Activated naive CD4-positive, alpha-beta T cell treated with anti-CD3 and anti-CD28 coated beads, Interleukin-2, amount 10 ng/mL, durations not matched to agents 7 days and 5 days (primary cell): ENCODE data around the gene ARL9.
"Not testable (repeated sequence)": the region's sequence is repeated elsewhere in the genome, so short reads cannot be mapped to it uniquely, and the experiment has no call there.

Source experiments
- CTCF ChIA-PET: fragments of 350-600 bp; sonication (Branson Sonifier 250); formaldehyde crosslinking; loops from one replicate; lab custom pipeline; 2021; ENCODE audit warnings: antibody characterized with exemption; lab: Charles Lee
- DNase-seq: peaks from one replicate; pipeline ENCODE4 v3.0.0-alpha.2; 2020
- H3K27ac Mint-ChIP-seq: one replicate; pipeline ENCODE4 v1.8.0; 2021; ENCODE audit warnings: mild to moderate bottlenecking, moderate library complexity, mixed read lengths
- H3K27me3 Mint-ChIP-seq: one replicate; pipeline ENCODE4 v1.8.0; 2021; ENCODE audit warnings: mild to moderate bottlenecking, mixed read lengths
- H3K36me3 Mint-ChIP-seq: one replicate; pipeline ENCODE4 v1.8.0; 2021; ENCODE audit warnings: mixed read lengths
- H3K4me1 Mint-ChIP-seq: one replicate; pipeline ENCODE4 v1.8.0; 2021; ENCODE audit warnings: mixed read lengths
- H3K4me3 Mint-ChIP-seq: one replicate; pipeline ENCODE4 v1.8.0; 2021; ENCODE audit warnings: mild to moderate bottlenecking, moderate library complexity, mixed read lengths
- H3K9me3 Mint-ChIP-seq: one replicate; pipeline ENCODE4 v1.8.0; 2021; ENCODE audit warnings: mixed read lengths

The ARL9 gene

GRCh38 chr4:56505269-56506130, at the start of gene ARL9:
ARL9 (plus strand) TSS chr4:56505791; CDS start chr4:56505863, 72 bp downstream.
- H3K4me3 Mint-ChIP-seq = peak within 1 kb of the TSS; percentile 70
- peaks cover 23% of the 10 kb centered on the region for H3K27me3 Mint-ChIP-seq
- H3K4me1 Mint-ChIP-seq = peaks cover 22% of the 10 kb centered on the region
- CTCF ChIA-PET = no interaction called here
- H3K9me3 Mint-ChIP-seq = no peaks in the 10 kb centered on the region
- peak within 1 kb of the TSS; percentile 37 for H3K27ac Mint-ChIP-seq
- peak; percentile 76 for DNase-seq
- H3K36me3 Mint-ChIP-seq = peaks cover 25% of the 10 kb centered on the region

GRCh38 chr4:56460085-56460484, 45.5 kb upstream of the ARL9 start:
- no peak for DNase-seq
- H3K9me3 Mint-ChIP-seq = no peaks in the 10 kb centered on the region
- H3K27me3 Mint-ChIP-seq = no peaks in the 10 kb centered on the region
- H3K36me3 Mint-ChIP-seq = peaks cover 48% of the 10 kb centered on the region
- CTCF ChIA-PET = interaction anchor here (1.4 kb wide), 1 partner anchor 20 kb away, joined by 3 read pairs; no protein-coding TSS in a partner anchor
- H3K4me3 Mint-ChIP-seq = no peak overlapping the region
- peak overlapping the region; percentile 58 for H3K27ac Mint-ChIP-seq
- peaks cover 11% of the 10 kb centered on the region for H3K4me1 Mint-ChIP-seq

- Mint-ChIP-seq H3K4me3 (no peak overlapping the region), H3K27ac (no peak overlapping the region), H3K4me1 (peaks cover 29% of the 10 kb centered on the region), H3K36me3 (peaks cover 44% of the 10 kb centered on the region), H3K9me3 (no peaks in the 10 kb centered on the region), H3K27me3 (no peaks in the 10 kb centered on the region)
- no peak for DNase-seq
- CTCF ChIA-PET = no interaction called here
Measured at GRCh38 chr4:56462157-56462556, 43.4 kb upstream of the ARL9 start.

GRCh38 chr4:56463711-56464110, 41.9 kb upstream of the ARL9 start:
- CTCF ChIA-PET = no interaction called here
- Mint-ChIP-seq H3K4me3 (no peak overlapping the region), H3K4me1 (peaks cover 39% of the 10 kb centered on the region), H3K27me3 (no peaks in the 10 kb centered on the region), H3K9me3 (no peaks in the 10 kb centered on the region), H3K27ac (no peak overlapping the region), H3K36me3 (peaks cover 44% of the 10 kb centered on the region)
- DNase-seq = no peak

GRCh38 chr4:56464581-56464980, 41.0 kb upstream of the ARL9 start:
- no peaks in the 10 kb centered on the region for H3K9me3 Mint-ChIP-seq
- peaks cover 47% of the 10 kb centered on the region for H3K4me1 Mint-ChIP-seq
- peaks cover 42% of the 10 kb centered on the region for H3K36me3 Mint-ChIP-seq
- no peaks in the 10 kb centered on the region for H3K27me3 Mint-ChIP-seq
- H3K27ac Mint-ChIP-seq = no peak overlapping the region
- no peak for DNase-seq
- CTCF ChIA-PET = no interaction called here
- H3K4me3 Mint-ChIP-seq = no peak overlapping the region

- CTCF ChIA-PET = interaction anchor here (1.1 kb wide), 1 partner anchor 14 kb away, joined by 3 read pairs; no protein-coding TSS in a partner anchor
- peak overlapping the region; percentile 97 for H3K27ac Mint-ChIP-seq
- peaks cover 38% of the 10 kb centered on the region for H3K36me3 Mint-ChIP-seq
- H3K4me1 Mint-ChIP-seq = peaks cover 55% of the 10 kb centered on the region
- peak overlapping the region; percentile 95 for H3K4me3 Mint-ChIP-seq
- no peak for DNase-seq
- H3K9me3 Mint-ChIP-seq = no peaks in the 10 kb centered on the region
- no peaks in the 10 kb centered on the region for H3K27me3 Mint-ChIP-seq
Measured at GRCh38 chr4:56465599-56466295, 39.8 kb upstream of the ARL9 start.

GRCh38 chr4:56466296-56466761, 39.3 kb upstream of the ARL9 start:
- CTCF ChIA-PET = interaction anchor here (1.1 kb wide), 1 partner anchor 14 kb away, joined by 3 read pairs; no protein-coding TSS in a partner anchor
- H3K9me3 Mint-ChIP-seq, H3K27me3 Mint-ChIP-seq: not testable (repeated sequence)
- Mint-ChIP-seq H3K27ac (peak overlapping the region; percentile 97), H3K36me3 (peaks cover 34% of the 10 kb centered on the region), H3K4me1 (peaks cover 55% of the 10 kb centered on the region), H3K4me3 (peak overlapping the region; percentile 95)
- peak; percentile 24 for DNase-seq

- H3K36me3 Mint-ChIP-seq = peaks cover 35% of the 10 kb centered on the region
- H3K4me1 Mint-ChIP-seq = peaks cover 60% of the 10 kb centered on the region
- no peaks in the 10 kb centered on the region for H3K27me3 Mint-ChIP-seq
- no peak for DNase-seq
- peak overlapping the region; percentile 95 for H3K4me3 Mint-ChIP-seq
- H3K27ac Mint-ChIP-seq = peak overlapping the region; percentile 97
- CTCF ChIA-PET = interaction anchor here (1.1 kb wide), 1 partner anchor 15 kb away, joined by 3 read pairs; no protein-coding TSS in a partner anchor
- no peaks in the 10 kb centered on the region for H3K9me3 Mint-ChIP-seq
Measured at GRCh38 chr4:56466910-56467283, 38.7 kb upstream of the ARL9 start.

- H3K27ac Mint-ChIP-seq = peak within 1 kb of the TSS; percentile 97
- no peaks in the 10 kb centered on the region for H3K9me3 Mint-ChIP-seq
- peaks cover 33% of the 10 kb centered on the region for H3K36me3 Mint-ChIP-seq
- peak within 1 kb of the TSS; percentile 95 for H3K4me3 Mint-ChIP-seq
- H3K4me1 Mint-ChIP-seq = peaks cover 60% of the 10 kb centered on the region
- CTCF ChIA-PET = interaction anchor here (1.0 kb wide), 1 partner anchor 332 kb away, joined by 3 read pairs; no protein-coding TSS in a partner anchor
- no peaks in the 10 kb centered on the region for H3K27me3 Mint-ChIP-seq
- peak; percentile 95 for DNase-seq
Measured at GRCh38 chr4:56467284-56468096, 38.1 kb upstream of the ARL9 start, which contains the start of gene SRP72. SRP72 (plus strand) TSS chr4:56467617; CDS start chr4:56467636, 19 bp downstream.

- Mint-ChIP-seq H3K27ac (peak overlapping the region; percentile 97), H3K36me3 (peaks cover 38% of the 10 kb centered on the region), H3K4me3 (peak overlapping the region; percentile 95), H3K4me1 (peaks cover 60% of the 10 kb centered on the region), H3K27me3 (no peaks in the 10 kb centered on the region), H3K9me3 (no peaks in the 10 kb centered on the region)
- CTCF ChIA-PET = interaction anchor here (1.0 kb wide), 1 partner anchor 332 kb away, joined by 3 read pairs; no protein-coding TSS in a partner anchor
- peak; percentile 47 for DNase-seq
Measured at GRCh38 chr4:56468097-56468422, 37.5 kb upstream of the ARL9 start.

GRCh38 chr4:56469489-56470210, 35.9 kb upstream of the ARL9 start:
- H3K9me3 Mint-ChIP-seq = no peaks in the 10 kb centered on the region

GRCh38 chr4:56475917-56476316, 29.7 kb upstream of the ARL9 start:
- peaks cover 59% of the 10 kb centered on the region for H3K36me3 Mint-ChIP-seq
- CTCF ChIA-PET = no interaction called here

More at GRCh38 chr4:56469489-56470210, 35.9 kb upstream of the ARL9 start:
- peak overlapping the region; percentile 95 for H3K4me3 Mint-ChIP-seq
- H3K27ac Mint-ChIP-seq = peak overlapping the region; percentile 72
- peaks cover 43% of the 10 kb centered on the region for H3K36me3 Mint-ChIP-seq
- H3K4me1 Mint-ChIP-seq = peaks cover 52% of the 10 kb centered on the region
- no peak for DNase-seq
- no peaks in the 10 kb centered on the region for H3K27me3 Mint-ChIP-seq
- CTCF ChIA-PET = interaction anchor here (0.7 kb wide), 1 partner anchor 70 kb away, joined by 3 read pairs; no protein-coding TSS in a partner anchor

GRCh38 chr4:56477192-56477702, 28.3 kb upstream of the ARL9 start:
- CTCF ChIA-PET = no interaction called here
- Mint-ChIP-seq H3K4me3 (no peak overlapping the region), H3K4me1 (no peaks in the 10 kb centered on the region), H3K36me3 (peaks cover 55% of the 10 kb centered on the region), H3K27me3 (no peaks in the 10 kb centered on the region), H3K27ac (no peak overlapping the region), H3K9me3 (no peaks in the 10 kb centered on the region)
- DNase-seq = no peak

More at GRCh38 chr4:56475917-56476316, 29.7 kb upstream of the ARL9 start:
- H3K9me3 Mint-ChIP-seq = no peaks in the 10 kb centered on the region
- no peak overlapping the region for H3K27ac Mint-ChIP-seq
- no peak for DNase-seq
- no peaks in the 10 kb centered on the region for H3K27me3 Mint-ChIP-seq
- peaks cover 4% of the 10 kb centered on the region for H3K4me1 Mint-ChIP-seq
- no peak overlapping the region for H3K4me3 Mint-ChIP-seq
